DOHH2 (cell line): ENCODE results near the gene PCYT1A.

Experiments
- EZH2phosphoT487 ChIP-seq: fragments of 200-600 bp; sonication (generic); IDR thresholded peaks from 2 replicates; pipeline ENCODE4 v1.6.1; 2017; ENCODE audit warnings: borderline replicate concordance, mild to moderate bottlenecking, antibody characterized with exemption, low read length, moderate library complexity, mixed read lengths
- TF ChIP-seq, protein P1 (sequence below): fragments of 200-600 bp; sonication (generic); IDR thresholded peaks from one replicate; pipeline ENCODE4 v1.5.1; 2014; ENCODE audit warnings: antibody characterized with exemption, mild to moderate bottlenecking, low read depth, low read length; ENCODE audit not compliant: poor library complexity, severe bottlenecking

DNA sequence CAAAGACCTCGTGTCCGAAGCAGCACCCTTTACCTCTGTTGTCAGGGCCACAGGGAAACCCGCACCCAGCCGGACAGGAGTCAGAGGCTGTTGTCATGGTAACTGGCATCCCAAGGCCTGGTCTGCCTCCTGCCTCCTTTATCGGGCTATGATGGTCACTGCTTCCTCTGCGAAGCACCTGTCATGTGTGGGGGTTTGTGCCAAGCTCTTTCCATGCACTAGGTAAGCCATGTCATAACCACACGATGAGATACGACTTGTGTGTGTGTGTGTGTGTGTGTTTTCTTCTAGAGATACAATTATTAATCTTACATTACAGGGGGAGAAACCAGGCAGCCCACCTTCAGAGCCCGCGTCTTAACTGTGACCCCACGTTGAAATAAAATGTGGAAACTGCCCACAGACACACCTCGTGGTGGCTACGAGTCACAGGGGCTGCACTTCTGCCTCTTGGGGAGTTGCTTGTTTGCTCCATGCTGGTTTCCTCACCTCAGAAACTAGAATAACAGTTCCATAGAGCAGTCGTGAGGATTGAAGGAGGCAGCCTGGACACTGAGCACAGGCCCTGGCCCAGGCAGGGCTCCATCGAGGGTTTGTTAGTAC lies 94.3 kb downstream of the PCYT1A start:
- TF ChIP-seq, protein P1, sequence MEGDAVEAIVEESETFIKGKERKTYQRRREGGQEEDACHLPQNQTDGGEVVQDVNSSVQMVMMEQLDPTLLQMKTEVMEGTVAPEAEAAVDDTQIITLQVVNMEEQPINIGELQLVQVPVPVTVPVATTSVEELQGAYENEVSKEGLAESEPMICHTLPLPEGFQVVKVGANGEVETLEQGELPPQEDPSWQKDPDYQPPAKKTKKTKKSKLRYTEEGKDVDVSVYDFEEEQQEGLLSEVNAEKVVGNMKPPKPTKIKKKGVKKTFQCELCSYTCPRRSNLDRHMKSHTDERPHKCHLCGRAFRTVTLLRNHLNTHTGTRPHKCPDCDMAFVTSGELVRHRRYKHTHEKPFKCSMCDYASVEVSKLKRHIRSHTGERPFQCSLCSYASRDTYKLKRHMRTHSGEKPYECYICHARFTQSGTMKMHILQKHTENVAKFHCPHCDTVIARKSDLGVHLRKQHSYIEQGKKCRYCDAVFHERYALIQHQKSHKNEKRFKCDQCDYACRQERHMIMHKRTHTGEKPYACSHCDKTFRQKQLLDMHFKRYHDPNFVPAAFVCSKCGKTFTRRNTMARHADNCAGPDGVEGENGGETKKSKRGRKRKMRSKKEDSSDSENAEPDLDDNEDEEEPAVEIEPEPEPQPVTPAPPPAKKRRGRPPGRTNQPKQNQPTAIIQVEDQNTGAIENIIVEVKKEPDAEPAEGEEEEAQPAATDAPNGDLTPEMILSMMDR: no peak
- TF ChIP-seq EZH2phosphoT487: no peak
